ENCODE results near the gene REXO1.

REXO1 gene

GRCh38 chr19:1862424-1863327, 14.4 kb upstream of the REXO1 start:
- H3K4me3 ChIP-seq (ENCODE audit: low read depth, low read length): peak overlapping the region; percentile 56
- peak overlapping the region; percentile 90 for H3K4me2 ChIP-seq (ENCODE audit: low read length)
- H3K27me3 ChIP-seq (ENCODE audit: control insufficient read depth, insufficient read depth, low read length): no peaks in the 10 kb centered on the region
- no peaks in the 10 kb centered on the region for H3K9me3 ChIP-seq (ENCODE audit: control insufficient read depth, low read length)
- TF ChIP-seq CTCF (IDR thresholded peaks at IDR 0.05): no peak
- peaks cover 6% of the 10 kb centered on the region for H3K79me2 ChIP-seq
- no peak overlapping the region for H2AFZ ChIP-seq
- no peak overlapping the region for H3K9ac ChIP-seq
- no peaks in the 10 kb centered on the region for H3K36me3 ChIP-seq (ENCODE audit: control insufficient read depth, insufficient read depth, low read length)
- H3K4me1 ChIP-seq: peaks cover 19% of the 10 kb centered on the region
- H3K27ac ChIP-seq: no peak overlapping the region

GRCh38 chr19:1862068-1862423, 13.8 kb upstream of the REXO1 start:
- no peak for TF ChIP-seq CTCF (IDR thresholded peaks at IDR 0.05)
- no peaks in the 10 kb centered on the region for H3K36me3 ChIP-seq (ENCODE audit: control insufficient read depth, insufficient read depth, low read length)
- H2AFZ ChIP-seq: no peak overlapping the region
- H3K4me3 ChIP-seq (ENCODE audit: low read depth, low read length): peak overlapping the region; percentile 56
- no peak overlapping the region for H3K27ac ChIP-seq
- H3K4me2 ChIP-seq (ENCODE audit: low read length): peak overlapping the region; percentile 90
- H3K27me3 ChIP-seq (ENCODE audit: control insufficient read depth, insufficient read depth, low read length): no peaks in the 10 kb centered on the region
- H3K9ac ChIP-seq: no peak overlapping the region
- no peaks in the 10 kb centered on the region for H3K9me3 ChIP-seq (ENCODE audit: control insufficient read depth, low read length)
- H3K4me1 ChIP-seq: peaks cover 19% of the 10 kb centered on the region
- H3K79me2 ChIP-seq: peaks cover 6% of the 10 kb centered on the region

- Histone ChIP-seq H3K4me1 (peaks cover 19% of the 10 kb centered on the region), H3K79me2 (peaks cover 6% of the 10 kb centered on the region), H3K36me3 (ENCODE audit: control insufficient read depth, insufficient read depth, low read length) (no peaks in the 10 kb centered on the region), H2AFZ (no peak overlapping the region), H3K9me3 (ENCODE audit: control insufficient read depth, low read length) (no peaks in the 10 kb centered on the region), H3K4me3 (ENCODE audit: low read depth, low read length) (peak overlapping the region; percentile 14), H3K27me3 (ENCODE audit: control insufficient read depth, insufficient read depth, low read length) (no peaks in the 10 kb centered on the region), H3K4me2 (ENCODE audit: low read length) (peak overlapping the region; percentile 90), H3K9ac (no peak overlapping the region), H3K27ac (no peak overlapping the region)
- TF ChIP-seq CTCF (IDR thresholded peaks at IDR 0.05): no peak
Measured at GRCh38 chr19:1861599-1862031, 13.3 kb upstream of the REXO1 start.

- no peak overlapping the region for H3K4me3 ChIP-seq (ENCODE audit: low read depth, low read length)
- H2AFZ ChIP-seq: no peak overlapping the region
- no peak for TF ChIP-seq CTCF (IDR thresholded peaks at IDR 0.05)
- H3K4me2 ChIP-seq (ENCODE audit: low read length): no peak overlapping the region
- no peak overlapping the region for H3K9ac ChIP-seq
- no peaks in the 10 kb centered on the region for H3K27me3 ChIP-seq (ENCODE audit: control insufficient read depth, insufficient read depth, low read length)
- H3K79me2 ChIP-seq: peaks cover 11% of the 10 kb centered on the region
- H3K9me3 ChIP-seq (ENCODE audit: control insufficient read depth, low read length): no peaks in the 10 kb centered on the region
- H3K27ac ChIP-seq: no peak overlapping the region
- peaks cover 19% of the 10 kb centered on the region for H3K4me1 ChIP-seq
- no peaks in the 10 kb centered on the region for H3K36me3 ChIP-seq (ENCODE audit: control insufficient read depth, insufficient read depth, low read length)
Measured at GRCh38 chr19:1860821-1861598, 12.7 kb upstream of the REXO1 start.
